H1 (cell line): Measurements from ENCODE around the gene SENP1. TPM values are rescaled to one million over a fixed set of nuclear protein-coding genes. Genes with fewer than 3 reads are reported as not detected.

Experiments
- CTCF ChIA-PET: fragments of 300-600 bp; sonication (Branson Sonifier 250); formaldehyde crosslinking; loops from one replicate; lab custom pipeline; 2021; ENCODE audit not compliant: partially characterized antibody; lab: Charles Lee
- POLR2A ChIA-PET: fragments of 300-600 bp; sonication (Branson Sonifier 250); formaldehyde crosslinking; loops from one replicate; lab custom pipeline; 2021; ENCODE audit warnings: inconsistent platforms; ENCODE audit not compliant: partially characterized antibody; lab: Charles Lee
- DNase-seq, 2 experiments: peaks; one replicate each; pipeline versions ENCODE4 v3.0.0 to v3.0.0-alpha.2; 2010 to 2022; ENCODE audit warnings: low spot score in 2 of 2, low read depth in 1 of 2, mixed read lengths in 1 of 2
- FAIRE-seq: peaks from 2 replicates; lab custom pipeline; 2011; peaks lifted over from hg19 to GRCh38; lab: Jason Lieb, UNC
- H2AFZ ChIP-seq: 2 replicates; pipeline ENCODE4 v1.8.1; 2012; ENCODE audit warnings: low read length, inconsistent platforms
- H2AK5ac ChIP-seq: 2 replicates; pipeline ENCODE4 v1.6.1; 2013; ENCODE audit warnings: low read depth, low read length
- H2BK120ac ChIP-seq: replicated peaks from 2 replicates; pipeline ENCODE3; 2013; ENCODE audit warnings: low read depth, low read length, inconsistent platforms
- H2BK12ac ChIP-seq: 2 replicates; pipeline ENCODE4 v1.6.1; 2013; ENCODE audit warnings: low read depth, low read length
- H2BK15ac ChIP-seq: 2 replicates; pipeline ENCODE4 v1.6.1; 2013; ENCODE audit warnings: low read length
- H2BK20ac ChIP-seq: 2 replicates; pipeline ENCODE4 v1.6.1; 2013; ENCODE audit warnings: low read length
- H2BK5ac ChIP-seq: 2 replicates; pipeline ENCODE4 v1.6.1; 2013; ENCODE audit warnings: low read depth, low read length
- H3K14ac ChIP-seq: 2 replicates; pipeline ENCODE4 v1.6.1; 2013; ENCODE audit warnings: inconsistent platforms; ENCODE audit not compliant: insufficient read length
- H3K18ac ChIP-seq: 2 replicates; pipeline ENCODE4 v1.6.1; 2013; ENCODE audit warnings: low read length; ENCODE audit errors: extremely low read depth
- H3K23ac ChIP-seq: 2 replicates; pipeline ENCODE4 v1.6.1; 2013; ENCODE audit warnings: inconsistent platforms; ENCODE audit not compliant: insufficient read length
- H3K23me2 ChIP-seq: 2 replicates; pipeline ENCODE4 v1.6.1; 2013; ENCODE audit warnings: low read depth, low read length
- H3K27ac ChIP-seq: 2 replicates; pipeline ENCODE4 v1.6.1; 2011; ENCODE audit warnings: low read depth, low read length, inconsistent platforms
- H3K27me3 ChIP-seq, 4 experiments: replicated peaks in 1 of 4; 1 replicate in 1 of 4; 2 replicates in 3 of 4; pipeline versions ENCODE4 v1.6.1 to v1.8.1; 2011 to 2013; ENCODE audit warnings: low read length in 3 of 4, mild to moderate bottlenecking in 3 of 4, inconsistent platforms in 2 of 4, mixed read lengths in 2 of 4, moderate library complexity in 1 of 4; ENCODE audit not compliant: control insufficient read depth in 3 of 4, insufficient read depth in 3 of 4; ENCODE audit errors: extremely low read depth in 1 of 4
- H3K36me3 ChIP-seq, 4 experiments: 2 replicates each; pipeline versions ENCODE4 v1.6.1 to v1.8.1; 2011 to 2013; ENCODE audit warnings: mild to moderate bottlenecking in 4 of 4, low read length in 3 of 4, moderate library complexity in 2 of 4, control low read depth in 1 of 4, inconsistent platforms in 1 of 4; ENCODE audit not compliant: insufficient read depth in 4 of 4, control insufficient read depth in 2 of 4
- H3K4ac ChIP-seq: replicated peaks from 2 replicates; pipeline ENCODE3; 2013; ENCODE audit warnings: low read length, low read depth, mixed read lengths, inconsistent platforms; ENCODE audit not compliant: insufficient read length
- H3K4me1 ChIP-seq, 4 experiments: replicated peaks in 1 of 4; 1 replicate in 1 of 4; 2 replicates in 3 of 4; pipeline versions ENCODE4 v1.6.1 to v1.8.1; 2011 to 2013; ENCODE audit warnings: low read length in 3 of 4, inconsistent platforms in 2 of 4, mixed read lengths in 1 of 4; ENCODE audit not compliant: insufficient read depth in 4 of 4, control insufficient read depth in 3 of 4
- H3K4me2 ChIP-seq, 2 experiments: 2 replicates each; pipeline versions ENCODE4 v1.6.1 to v1.8.1; 2011 to 2013; ENCODE audit warnings: low read depth in 2 of 2, low read length in 2 of 2, control low read depth in 1 of 2, inconsistent platforms in 1 of 2, mild to moderate bottlenecking in 1 of 2; ENCODE audit not compliant: insufficient read depth in 1 of 2
- H3K4me3 ChIP-seq, 4 experiments: fragments of 200-600, 300-600 bp in 1 of 4; sonication (generic), shearing (Covaris generic), sonication (Bioruptor Twin) in 1 of 4; 2 replicates each; pipeline versions ENCODE4 v1.5.1 to v1.8.1; 2011 to 2016; ENCODE audit warnings: low read length in 4 of 4, low read depth in 3 of 4, control low read depth in 2 of 4, inconsistent platforms in 2 of 4, mild to moderate bottlenecking in 2 of 4, mixed read lengths in 1 of 4, moderate library complexity in 1 of 4; ENCODE audit not compliant: insufficient read depth in 2 of 4; ENCODE audit errors: extremely low read depth in 1 of 4
- H3K56ac ChIP-seq: replicated peaks from 2 replicates; pipeline ENCODE3; 2013; ENCODE audit warnings: low read depth, mild to moderate bottlenecking, mixed read lengths, low read length, inconsistent platforms; ENCODE audit not compliant: insufficient read length
- H3K79me1 ChIP-seq: 2 replicates; pipeline ENCODE4 v1.6.1; 2013; ENCODE audit warnings: low read depth, low read length, control low read depth
- H3K79me2 ChIP-seq, 2 experiments: 2 replicates each; pipeline versions ENCODE4 v1.6.1 to v1.8.1; 2012 to 2013; ENCODE audit warnings: low read length in 2 of 2, mild to moderate bottlenecking in 2 of 2, inconsistent platforms in 1 of 2; ENCODE audit not compliant: insufficient read depth in 2 of 2, control insufficient read depth in 1 of 2
- H3K9ac ChIP-seq, 4 experiments: replicated peaks in 1 of 4; 1 replicate in 1 of 4; 2 replicates in 3 of 4; pipeline versions ENCODE4 v1.6.1 to v1.8.1; 2011 to 2013; ENCODE audit warnings: low read depth in 3 of 4, low read length in 3 of 4, control low read depth in 2 of 4, mild to moderate bottlenecking in 2 of 4, moderate library complexity in 2 of 4, inconsistent platforms in 1 of 4; ENCODE audit errors: extremely low read depth in 1 of 4
- H3K9me3 ChIP-seq, 2 experiments: 2 replicates each; pipeline versions ENCODE4 v1.6.1 to v1.8.1; 2012 to 2013; ENCODE audit warnings: mild to moderate bottlenecking in 2 of 2, moderate library complexity in 2 of 2, control low read depth in 1 of 2, inconsistent platforms in 1 of 2, low read depth in 1 of 2, low read length in 1 of 2, mixed read lengths in 1 of 2; ENCODE audit not compliant: insufficient read depth in 2 of 2
- H4K20me1 ChIP-seq, 2 experiments: replicated peaks in 1 of 2; 2 replicates each; pipeline versions ENCODE3 to v1.8.1; 2011 to 2013; ENCODE audit warnings: inconsistent platforms in 2 of 2, low read length in 2 of 2, mild to moderate bottlenecking in 1 of 2; ENCODE audit not compliant: insufficient read depth in 2 of 2, control insufficient read depth in 1 of 2
- H4K5ac ChIP-seq: 2 replicates; pipeline ENCODE4 v1.6.1; 2013; ENCODE audit warnings: low read length, low read depth, mixed read lengths, inconsistent platforms; ENCODE audit not compliant: insufficient read length
- H4K8ac ChIP-seq: 2 replicates; pipeline ENCODE4 v1.8.0; 2013; ENCODE audit warnings: mild to moderate bottlenecking, moderate library complexity, low read length, inconsistent platforms; ENCODE audit not compliant: insufficient read depth; ENCODE audit errors: extremely low read depth
- H4K91ac ChIP-seq: replicated peaks from 2 replicates; pipeline ENCODE3; 2013; ENCODE audit warnings: low read length, mixed read lengths, inconsistent platforms; ENCODE audit not compliant: insufficient read length
- ASH2L ChIP-seq: fragments of 200-600, 300-600 bp; sonication (generic); IDR thresholded peaks from one replicate; pipeline ENCODE4 v1.7.1; 2017; ENCODE audit warnings: low read length
- ATF3 ChIP-seq: IDR thresholded peaks from 2 replicates; pipeline ENCODE4 v1.6.1; 2011; ENCODE audit warnings: low read depth, mild to moderate bottlenecking, low read length; ENCODE audit not compliant: insufficient read depth
- BCL11A ChIP-seq, 2 experiments: IDR thresholded peaks; one replicate each; pipeline ENCODE4 v1.6.1; 2011; ENCODE audit warnings: low read depth in 2 of 2, low read length in 2 of 2, mild to moderate bottlenecking in 2 of 2
- CHD1 ChIP-seq: IDR thresholded peaks from 2 replicates; pipeline ENCODE4 v1.6.1; 2012; ENCODE audit warnings: low read depth, low read length, improper control_type of control experiment
- CTBP2 ChIP-seq: IDR thresholded peaks from 2 replicates; pipeline ENCODE4 v1.7.0; 2011; ENCODE audit warnings: borderline replicate concordance, mild to moderate bottlenecking, moderate library complexity, mixed read lengths, low read length; ENCODE audit not compliant: insufficient read depth, insufficient read length
- RBBP5 ChIP-seq: IDR thresholded peaks from 2 replicates; pipeline ENCODE4 v1.7.1; 2012; ENCODE audit warnings: low read depth, mild to moderate bottlenecking, inconsistent platforms, low read length, moderate library complexity, borderline replicate concordance
- RNF2 ChIP-seq: fragments of 200-900, 300-1000 bp; sonication (generic); IDR thresholded peaks from 2 replicates; pipeline ENCODE4 v1.7.1; 2016; ENCODE audit warnings: borderline replicate concordance, low read depth, mild to moderate bottlenecking, antibody characterized with exemption, low read length; ENCODE audit not compliant: poor library complexity, severe bottlenecking; ENCODE audit errors: missing control alignments
- RXRA ChIP-seq: IDR thresholded peaks from 2 replicates; pipeline ENCODE4 v1.6.1; 2011; ENCODE audit warnings: low read depth, mild to moderate bottlenecking, low read length, moderate library complexity; ENCODE audit not compliant: insufficient read depth
- SP2 ChIP-seq: IDR thresholded peaks from 2 replicates; pipeline ENCODE4 v1.6.1; 2012; ENCODE audit warnings: mild to moderate bottlenecking, low read length, inconsistent platforms
- TAF1 ChIP-seq: IDR thresholded peaks from 2 replicates; pipeline ENCODE4 v1.6.1; 2011; ENCODE audit warnings: mild to moderate bottlenecking, low read depth, low read length
- TAF7 ChIP-seq: optimal IDR thresholded peaks from 2 replicates; pipeline ENCODE3; 2011; ENCODE audit warnings: low read depth, mild to moderate bottlenecking, inconsistent platforms, low read length, moderate library complexity, borderline replicate concordance
- ZNF274 ChIP-seq: IDR thresholded peaks from 2 replicates; pipeline ENCODE4 v1.7.0; 2012; ENCODE audit warnings: low read length, borderline replicate concordance; ENCODE audit errors: extremely low read depth
- WGBS, 2 experiments: shearing (Covaris generic) in 1 of 2; methylation state at CpG; one replicate each; pipeline versions ENCODE4 v1.1.6 to v1.1.7; 2013 to 2015; ENCODE audit warnings: low lambda C conversion rate in 2 of 2, mixed read lengths in 2 of 2, inconsistent platforms in 1 of 2, low coverage in 1 of 2, missing lambda C conversion rate in 1 of 2; ENCODE audit not compliant: insufficient replicate concordance in 2 of 2, insufficient coverage in 1 of 2, insufficient read length in 1 of 2; ENCODE audit errors: extremely low coverage in 1 of 2, missing lambda C conversion rate in 1 of 2; 5-methylcytosine and 5-hydroxymethylcytosine counted together
- polyA plus RNA-seq, 7 experiments: library from polyadenylated mRNA; depleted of rRNA in 3 of 7; stranded (reverse) in 5 of 7; unstranded in 2 of 7; fragments of >200 nt in 5 of 7; fragments of 200-250 nt in 2 of 7; gene quantifications; 1 replicate in 5 of 7; 2 replicates in 1 of 7; 4 replicates in 1 of 7; pipeline versions ENCODE4 v1.2.1 to v1.2.3, GENCODE V29; 2011 to 2013; ENCODE audit warnings: missing spikeins in 2 of 7, mixed read lengths in 2 of 7
- total RNA-seq: library from RNA; stranded (reverse); fragmentation: NEBNext Ultra II Directional; extraction: Animal tissue kit (Norgen Biotek cat#: 25700); gene quantifications from 2 replicates; pipeline ENCODE4 v1.2.1, GENCODE V29; 2021

SENP1 gene
- total and polyA plus RNA-seq, 2 of the 8 experiments (the other 6 are each of a cell fraction or from before 2014, with no cell fraction given), result 14.2 to 31.5 TPM

DNA sequence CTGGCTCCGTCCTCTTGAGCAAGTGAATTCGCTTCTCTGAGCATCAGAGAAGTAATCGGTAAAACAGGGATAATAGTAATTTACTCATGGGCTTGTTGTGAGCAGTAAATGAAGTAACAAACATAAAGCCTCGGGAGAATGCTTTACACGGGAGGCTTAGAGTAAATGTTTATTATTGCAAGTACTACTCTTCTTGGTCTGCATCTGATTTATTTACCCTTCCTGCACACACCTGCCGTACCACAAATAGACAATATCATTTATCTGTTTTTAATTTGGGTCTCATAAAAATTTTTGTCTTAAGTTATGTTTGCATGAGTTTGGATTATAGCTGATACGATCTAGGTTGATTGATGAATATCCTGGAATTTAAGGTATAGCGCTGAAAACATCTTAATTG lies 93.8 kb downstream of the SENP1 start:
- Histone ChIP-seq H4K8ac (no peak overlapping the region), H3K56ac (no peak overlapping the region), H2BK15ac (no peak overlapping the region), H2AK5ac (no peak overlapping the region), H2BK20ac (no peak overlapping the region), H3K36me3 (no peaks in the 10 kb centered on the region), H2BK5ac (no peak overlapping the region), H3K27me3 (peaks cover 86 to 100% (median 96%) of the 10 kb centered on the region in 4 experiments), H3K4me3 (no peak overlapping the region), H3K79me2 (no peaks in the 10 kb centered on the region), H4K20me1 (peaks cover 0 to 5% of the 10 kb centered on the region in 2 experiments), H3K23ac (no peak overlapping the region), H3K9me3 (no peaks in the 10 kb centered on the region), H3K27ac (no peak overlapping the region), H2AFZ (no peak overlapping the region), H3K9ac (no peak overlapping the region), H3K4ac (no peak overlapping the region), H4K5ac (no peak overlapping the region), H3K79me1 (no peaks in the 10 kb centered on the region), H3K18ac (no peak overlapping the region), H2BK12ac (no peak overlapping the region), H3K4me2 (no peak overlapping the region), H4K91ac (no peak overlapping the region), H3K4me1 (no peaks in the 10 kb centered on the region), H3K23me2 (no peaks in the 10 kb centered on the region), H2BK120ac (no peak overlapping the region), H3K14ac (no peak overlapping the region)
- ChIA-PET POLR2A (interaction anchor here (1.6 kb wide), 1 partner anchor 16 kb away, joined by 4 read pairs; no protein-coding TSS in a partner anchor), CTCF (no interaction called here)
- DNase-seq (no peak), FAIRE-seq (no peak)
- WGBS, 2 experiments, result 74% methylated on average over 8 of the region's 8 CpGs; no CpG with 5 or more reads in 1 of the 2 experiments
- TF ChIP-seq ASH2L (no peak), CHD1 (no peak), RNF2 (no peak), BCL11A (IDR thresholded peaks at IDR 0.05; ENCODE audit: low read depth in 2 of 2, low read length in 2 of 2) (no peak), SP2 (no peak), ZNF274 (no peak), RXRA (no peak), RBBP5 (no peak), ATF3 (no peak), CTBP2 (no peak), TAF7 (no peak), TAF1 (no peak)
